OCI-LY1 (cell line): ENCODE measurements around the gene PLA2G6.

ENCODE experiments used
- H2AFZ ChIP-seq: fragments of 200-600 bp; sonication (generic), shearing (Covaris generic); 2 replicates; pipeline ENCODE4 v1.6.0; 2014; ENCODE audit warnings: antibody characterized with exemption, mild to moderate bottlenecking, low read length
- H3F3A ChIP-seq: fragments of 200-600 bp; sonication (generic), shearing (Covaris generic); 2 replicates; pipeline ENCODE4 v1.6.0; 2014; ENCODE audit warnings: mild to moderate bottlenecking, antibody characterized with exemption, low read length, moderate library complexity; ENCODE audit not compliant: insufficient read depth
- H3K27ac ChIP-seq: fragments of 200-600 bp; sonication (generic); 2 replicates; pipeline ENCODE4 v1.5.1; 2014; ENCODE audit warnings: low read length, mixed run types, mild to moderate bottlenecking, low read depth; ENCODE audit not compliant: poor library complexity, severe bottlenecking
- H3K27me3 ChIP-seq: fragments of 200-600 bp; sonication (generic); 2 replicates; pipeline ENCODE4 v1.6.0; 2014; ENCODE audit warnings: antibody characterized with exemption, mild to moderate bottlenecking, low read length, moderate library complexity; ENCODE audit not compliant: insufficient read depth
- H3K36me3 ChIP-seq: fragments of 200-600 bp; sonication (generic); 2 replicates; pipeline ENCODE4 v1.6.1; 2014; ENCODE audit warnings: mild to moderate bottlenecking, antibody characterized with exemption, low read length, moderate library complexity, mixed read lengths; ENCODE audit not compliant: insufficient read depth
- H3K4me1 ChIP-seq: fragments of 200-600 bp; sonication (generic); 2 replicates; pipeline ENCODE4 v1.5.1; 2014; ENCODE audit warnings: mild to moderate bottlenecking, low read length, moderate library complexity; ENCODE audit not compliant: insufficient read depth, severe bottlenecking
- H3K4me2 ChIP-seq: fragments of 200-600 bp; sonication (generic), shearing (Covaris generic); 2 replicates; pipeline ENCODE4 v1.6.1; 2014; ENCODE audit warnings: low read length
- H3K4me3 ChIP-seq: fragments of 200-600 bp; sonication (generic); 2 replicates; pipeline ENCODE4 v1.5.1; 2014; ENCODE audit warnings: low read length, low read depth, mild to moderate bottlenecking, mixed read lengths; ENCODE audit not compliant: poor library complexity, severe bottlenecking
- H3K79me2 ChIP-seq: fragments of 200-600 bp; shearing (Covaris generic); 2 replicates; pipeline ENCODE4 v1.6.1; 2016; ENCODE audit warnings: mixed run types, low read length, mixed read lengths; ENCODE audit not compliant: insufficient read depth
- H3K9ac ChIP-seq: fragments of 200-600 bp; sonication (generic), shearing (Covaris generic); 2 replicates; pipeline ENCODE4 v1.6.1; 2014; ENCODE audit warnings: mild to moderate bottlenecking, low read length, mixed read lengths
- H3K9me2 ChIP-seq: fragments of 200-600 bp; sonication (generic), shearing (Covaris generic); 2 replicates; pipeline ENCODE4 v1.6.1; 2014; ENCODE audit warnings: low read depth, mild to moderate bottlenecking, low read length, mixed read lengths
- H3K9me3 ChIP-seq: fragments of 200-600 bp; shearing (Covaris generic); 2 replicates; pipeline ENCODE4 v1.6.1; 2014; ENCODE audit warnings: low read length, mixed read lengths
- H4K20me1 ChIP-seq: fragments of 200-600 bp; sonication (generic), shearing (Covaris generic); 2 replicates; pipeline ENCODE4 v1.6.0; 2016; ENCODE audit warnings: mild to moderate bottlenecking, low read length; ENCODE audit not compliant: insufficient read depth
- CTCF ChIP-seq: fragments of 200-600 bp; sonication (generic), shearing (Covaris generic); IDR thresholded peaks from 2 replicates; pipeline ENCODE4 v1.5.1; 2017; ENCODE audit warnings: mild to moderate bottlenecking, antibody characterized with exemption, low read length, moderate library complexity, mixed read lengths
- EZH2 ChIP-seq: fragments of 200-600 bp; sonication (generic), shearing (Covaris generic); IDR thresholded peaks from 2 replicates; pipeline ENCODE4 v1.8.0; 2017; ENCODE audit warnings: borderline replicate concordance, mixed run types, mild to moderate bottlenecking, antibody characterized with exemption, low read length, moderate library complexity, mixed read lengths

The PLA2G6 gene

GRCh38 chr22:38066381-38067027, 115.1 kb downstream of the PLA2G6 start:
- H3K9me3 ChIP-seq: no peaks in the 10 kb centered on the region
- no peaks in the 10 kb centered on the region for H3K79me2 ChIP-seq
- H3K4me1 ChIP-seq: no peaks in the 10 kb centered on the region
- TF ChIP-seq EZH2 (no peak), CTCF (no peak)
- no peak overlapping the region for H3K4me3 ChIP-seq
- no peaks in the 10 kb centered on the region for H4K20me1 ChIP-seq
- peaks cover 10% of the 10 kb centered on the region for H3K36me3 ChIP-seq
- H3K27me3 ChIP-seq: no peaks in the 10 kb centered on the region
- no peaks in the 10 kb centered on the region for H3F3A ChIP-seq
- H2AFZ ChIP-seq: no peak overlapping the region
- H3K9ac ChIP-seq: no peak overlapping the region
- no peak overlapping the region for H3K4me2 ChIP-seq
- no peak overlapping the region for H3K27ac ChIP-seq
- H3K9me2 ChIP-seq: no peaks in the 10 kb centered on the region

GRCh38 chr22:38065539-38065938, 116.1 kb downstream of the PLA2G6 start:
- no peak overlapping the region for H3K27ac ChIP-seq
- no peak for TF ChIP-seq EZH2
- TF ChIP-seq CTCF: no peak
- no peaks in the 10 kb centered on the region for H3K79me2 ChIP-seq
- H3K4me1 ChIP-seq: no peaks in the 10 kb centered on the region
- H3K9ac ChIP-seq: no peak overlapping the region
- H3K36me3 ChIP-seq: peaks cover 8% of the 10 kb centered on the region
- no peak overlapping the region for H2AFZ ChIP-seq
- H4K20me1 ChIP-seq: no peaks in the 10 kb centered on the region
- no peak overlapping the region for H3K4me2 ChIP-seq
- H3K27me3 ChIP-seq: no peaks in the 10 kb centered on the region
- H3K9me3 ChIP-seq: no peaks in the 10 kb centered on the region
- H3K9me2 ChIP-seq: no peaks in the 10 kb centered on the region
- no peaks in the 10 kb centered on the region for H3F3A ChIP-seq
- H3K4me3 ChIP-seq: no peak overlapping the region

- no peak overlapping the region for H3K4me3 ChIP-seq
- H3K4me2 ChIP-seq: no peak overlapping the region
- H3F3A ChIP-seq: no peaks in the 10 kb centered on the region
- no peaks in the 10 kb centered on the region for H4K20me1 ChIP-seq
- H3K27ac ChIP-seq: no peak overlapping the region
- peaks cover 6% of the 10 kb centered on the region for H3K4me1 ChIP-seq
- peaks cover 15% of the 10 kb centered on the region for H3K36me3 ChIP-seq
- H2AFZ ChIP-seq: no peak overlapping the region
- H3K9ac ChIP-seq: no peak overlapping the region
- no peak for TF ChIP-seq CTCF
- no peak for TF ChIP-seq EZH2
- no peaks in the 10 kb centered on the region for H3K9me3 ChIP-seq
- H3K79me2 ChIP-seq: no peaks in the 10 kb centered on the region
- no peaks in the 10 kb centered on the region for H3K27me3 ChIP-seq
- no peaks in the 10 kb centered on the region for H3K9me2 ChIP-seq
Observed at GRCh38 chr22:38062791-38063190, 118.8 kb downstream of the PLA2G6 start.
